Hepatocyte (in vitro differentiated cells): ENCODE data around the gene MAMSTR.

Experiments used
- EZH2 ChIP-seq: fragments of 200-600 bp; sonication (generic); IDR thresholded peaks from 2 replicates; pipeline ENCODE4 v1.6.1; 2016; ENCODE audit warnings: antibody characterized with exemption, mild to moderate bottlenecking, borderline replicate concordance
- EZH2phosphoT487 ChIP-seq: fragments of 200-600 bp; sonication (generic); IDR thresholded peaks from one replicate; pipeline ENCODE4 v1.6.1; 2018; ENCODE audit warnings: antibody characterized with exemption, mild to moderate bottlenecking, low read depth, moderate library complexity; ENCODE audit not compliant: unreplicated experiment, severe bottlenecking
- TF ChIP-seq, protein P1 (sequence below): fragments of 200-600 bp; sonication (generic); IDR thresholded peaks from 2 replicates; pipeline ENCODE4 v1.5.1; 2016; ENCODE audit warnings: antibody characterized with exemption, mild to moderate bottlenecking; ENCODE audit not compliant: poor library complexity

DNA sequence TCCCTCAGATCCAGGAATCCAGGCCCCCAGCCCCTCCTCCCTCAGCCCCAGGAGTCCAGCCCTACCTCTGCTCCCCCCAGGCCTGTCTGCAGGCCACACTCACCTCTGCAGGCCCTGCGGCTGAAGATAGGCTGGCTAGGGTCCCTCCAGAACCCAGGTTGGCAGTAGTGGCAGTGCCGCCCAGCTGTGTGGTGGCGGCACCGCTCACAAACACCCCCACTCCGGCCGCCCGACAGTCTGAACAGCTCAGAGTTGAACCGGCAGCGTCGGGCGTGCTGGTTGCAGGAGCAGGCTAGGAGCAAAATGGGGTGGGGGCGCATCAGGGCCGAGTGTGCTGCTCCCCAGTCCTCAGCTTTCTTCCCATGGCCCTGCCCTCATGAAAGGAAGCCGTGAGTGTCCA is 55.0 kb downstream of the MAMSTR start:
- TF ChIP-seq, protein P1, sequence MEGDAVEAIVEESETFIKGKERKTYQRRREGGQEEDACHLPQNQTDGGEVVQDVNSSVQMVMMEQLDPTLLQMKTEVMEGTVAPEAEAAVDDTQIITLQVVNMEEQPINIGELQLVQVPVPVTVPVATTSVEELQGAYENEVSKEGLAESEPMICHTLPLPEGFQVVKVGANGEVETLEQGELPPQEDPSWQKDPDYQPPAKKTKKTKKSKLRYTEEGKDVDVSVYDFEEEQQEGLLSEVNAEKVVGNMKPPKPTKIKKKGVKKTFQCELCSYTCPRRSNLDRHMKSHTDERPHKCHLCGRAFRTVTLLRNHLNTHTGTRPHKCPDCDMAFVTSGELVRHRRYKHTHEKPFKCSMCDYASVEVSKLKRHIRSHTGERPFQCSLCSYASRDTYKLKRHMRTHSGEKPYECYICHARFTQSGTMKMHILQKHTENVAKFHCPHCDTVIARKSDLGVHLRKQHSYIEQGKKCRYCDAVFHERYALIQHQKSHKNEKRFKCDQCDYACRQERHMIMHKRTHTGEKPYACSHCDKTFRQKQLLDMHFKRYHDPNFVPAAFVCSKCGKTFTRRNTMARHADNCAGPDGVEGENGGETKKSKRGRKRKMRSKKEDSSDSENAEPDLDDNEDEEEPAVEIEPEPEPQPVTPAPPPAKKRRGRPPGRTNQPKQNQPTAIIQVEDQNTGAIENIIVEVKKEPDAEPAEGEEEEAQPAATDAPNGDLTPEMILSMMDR = no peak
- no peak for TF ChIP-seq EZH2phosphoT487
- no peak for TF ChIP-seq EZH2
